ENCODE measurements around the gene RNF146.

DNA sequence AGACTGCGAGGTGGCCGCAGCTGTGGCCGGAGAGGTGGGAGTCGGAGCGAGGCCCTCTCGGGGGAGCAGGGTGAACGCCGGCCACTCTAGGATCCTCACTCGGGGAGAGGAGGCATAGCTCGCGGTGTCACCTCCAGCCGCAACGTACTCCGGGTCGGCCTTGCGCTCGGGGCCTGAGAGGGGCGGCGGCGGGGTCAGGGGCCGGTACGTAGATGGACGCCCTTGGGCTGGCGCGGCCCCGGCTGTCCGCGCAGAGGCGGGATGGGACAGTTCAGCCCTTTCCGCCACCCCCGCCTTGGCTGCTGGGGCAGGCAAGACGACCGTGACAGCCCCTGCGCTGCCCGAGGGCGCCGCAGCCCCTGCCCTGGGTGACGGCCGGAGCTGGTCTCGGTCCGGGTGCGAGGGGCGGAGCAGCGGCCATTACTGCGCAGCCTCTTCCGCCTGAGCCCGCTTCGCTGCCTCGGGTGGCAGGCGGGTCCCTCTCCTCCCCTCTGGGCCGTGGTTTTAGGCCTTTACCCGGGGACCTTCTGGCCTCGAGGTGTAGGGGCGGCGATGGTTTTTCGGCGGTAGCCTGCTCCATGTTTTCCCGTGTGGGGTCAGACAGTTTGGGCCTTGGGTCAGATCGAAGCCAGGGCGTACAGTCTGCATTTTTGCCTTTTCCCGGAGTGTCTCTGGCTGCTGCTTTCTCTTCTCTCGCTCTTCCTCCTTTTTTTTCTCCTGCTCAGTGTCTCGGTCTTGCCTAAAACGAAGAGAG is 405 bp downstream of the RNF146 start:
- TF ChIP-seq EZH2 (IDR thresholded peaks at IDR 0.05; ENCODE audit: borderline replicate concordance, insufficient read depth, low read length, poor library complexity, severe bottlenecking) (no peak), RAD21 (conservative IDR thresholded peaks at IDR 0.05) (no peak), EP300 (conservative IDR thresholded peaks at IDR 0.05; ENCODE audit: poor library complexity, severe bottlenecking) (no peak), POLR2AphosphoS5 (IDR thresholded peaks at IDR 0.05) (peak; percentile 95), SMC3 (conservative IDR thresholded peaks at IDR 0.05; ENCODE audit: poor library complexity) (no peak), MXI1 (conservative IDR thresholded peaks at IDR 0.05; ENCODE audit: poor library complexity, severe bottlenecking) (peak; percentile 38), TAF1 (IDR thresholded peaks at IDR 0.05; ENCODE audit: low read depth) (no peak)
- TF ChIP-seq, protein P1, sequence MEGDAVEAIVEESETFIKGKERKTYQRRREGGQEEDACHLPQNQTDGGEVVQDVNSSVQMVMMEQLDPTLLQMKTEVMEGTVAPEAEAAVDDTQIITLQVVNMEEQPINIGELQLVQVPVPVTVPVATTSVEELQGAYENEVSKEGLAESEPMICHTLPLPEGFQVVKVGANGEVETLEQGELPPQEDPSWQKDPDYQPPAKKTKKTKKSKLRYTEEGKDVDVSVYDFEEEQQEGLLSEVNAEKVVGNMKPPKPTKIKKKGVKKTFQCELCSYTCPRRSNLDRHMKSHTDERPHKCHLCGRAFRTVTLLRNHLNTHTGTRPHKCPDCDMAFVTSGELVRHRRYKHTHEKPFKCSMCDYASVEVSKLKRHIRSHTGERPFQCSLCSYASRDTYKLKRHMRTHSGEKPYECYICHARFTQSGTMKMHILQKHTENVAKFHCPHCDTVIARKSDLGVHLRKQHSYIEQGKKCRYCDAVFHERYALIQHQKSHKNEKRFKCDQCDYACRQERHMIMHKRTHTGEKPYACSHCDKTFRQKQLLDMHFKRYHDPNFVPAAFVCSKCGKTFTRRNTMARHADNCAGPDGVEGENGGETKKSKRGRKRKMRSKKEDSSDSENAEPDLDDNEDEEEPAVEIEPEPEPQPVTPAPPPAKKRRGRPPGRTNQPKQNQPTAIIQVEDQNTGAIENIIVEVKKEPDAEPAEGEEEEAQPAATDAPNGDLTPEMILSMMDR (IDR thresholded peaks at IDR 0.05; ENCODE audit: poor library complexity, severe bottlenecking): no peak
- TF ChIP-seq, protein P2, sequence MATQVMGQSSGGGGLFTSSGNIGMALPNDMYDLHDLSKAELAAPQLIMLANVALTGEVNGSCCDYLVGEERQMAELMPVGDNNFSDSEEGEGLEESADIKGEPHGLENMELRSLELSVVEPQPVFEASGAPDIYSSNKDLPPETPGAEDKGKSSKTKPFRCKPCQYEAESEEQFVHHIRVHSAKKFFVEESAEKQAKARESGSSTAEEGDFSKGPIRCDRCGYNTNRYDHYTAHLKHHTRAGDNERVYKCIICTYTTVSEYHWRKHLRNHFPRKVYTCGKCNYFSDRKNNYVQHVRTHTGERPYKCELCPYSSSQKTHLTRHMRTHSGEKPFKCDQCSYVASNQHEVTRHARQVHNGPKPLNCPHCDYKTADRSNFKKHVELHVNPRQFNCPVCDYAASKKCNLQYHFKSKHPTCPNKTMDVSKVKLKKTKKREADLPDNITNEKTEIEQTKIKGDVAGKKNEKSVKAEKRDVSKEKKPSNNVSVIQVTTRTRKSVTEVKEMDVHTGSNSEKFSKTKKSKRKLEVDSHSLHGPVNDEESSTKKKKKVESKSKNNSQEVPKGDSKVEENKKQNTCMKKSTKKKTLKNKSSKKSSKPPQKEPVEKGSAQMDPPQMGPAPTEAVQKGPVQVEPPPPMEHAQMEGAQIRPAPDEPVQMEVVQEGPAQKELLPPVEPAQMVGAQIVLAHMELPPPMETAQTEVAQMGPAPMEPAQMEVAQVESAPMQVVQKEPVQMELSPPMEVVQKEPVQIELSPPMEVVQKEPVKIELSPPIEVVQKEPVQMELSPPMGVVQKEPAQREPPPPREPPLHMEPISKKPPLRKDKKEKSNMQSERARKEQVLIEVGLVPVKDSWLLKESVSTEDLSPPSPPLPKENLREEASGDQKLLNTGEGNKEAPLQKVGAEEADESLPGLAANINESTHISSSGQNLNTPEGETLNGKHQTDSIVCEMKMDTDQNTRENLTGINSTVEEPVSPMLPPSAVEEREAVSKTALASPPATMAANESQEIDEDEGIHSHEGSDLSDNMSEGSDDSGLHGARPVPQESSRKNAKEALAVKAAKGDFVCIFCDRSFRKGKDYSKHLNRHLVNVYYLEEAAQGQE (IDR thresholded peaks at IDR 0.05; ENCODE audit: borderline replicate concordance): peak; percentile 70
